ENCODE data around the gene PLCH1.

DNA sequence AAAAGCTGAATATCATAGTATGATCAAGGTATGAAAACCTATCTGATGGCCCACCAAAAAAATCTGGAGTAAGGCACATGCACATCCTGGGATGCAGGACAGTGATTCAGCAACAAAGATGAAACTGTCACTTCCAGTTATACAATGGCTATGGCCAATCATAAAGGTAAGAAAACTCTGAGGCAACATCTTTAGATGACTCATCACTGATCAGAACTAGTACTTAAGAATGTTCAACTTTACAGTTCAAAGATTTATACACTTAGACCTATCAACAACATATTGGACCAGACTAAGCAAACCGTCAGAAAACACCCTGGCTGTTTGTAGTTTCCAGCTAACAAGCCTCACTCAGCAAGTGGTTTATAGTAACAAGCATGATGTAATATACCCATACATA, 21.3 kb upstream of the PLCH1 start:
- TF ChIP-seq, protein P1, sequence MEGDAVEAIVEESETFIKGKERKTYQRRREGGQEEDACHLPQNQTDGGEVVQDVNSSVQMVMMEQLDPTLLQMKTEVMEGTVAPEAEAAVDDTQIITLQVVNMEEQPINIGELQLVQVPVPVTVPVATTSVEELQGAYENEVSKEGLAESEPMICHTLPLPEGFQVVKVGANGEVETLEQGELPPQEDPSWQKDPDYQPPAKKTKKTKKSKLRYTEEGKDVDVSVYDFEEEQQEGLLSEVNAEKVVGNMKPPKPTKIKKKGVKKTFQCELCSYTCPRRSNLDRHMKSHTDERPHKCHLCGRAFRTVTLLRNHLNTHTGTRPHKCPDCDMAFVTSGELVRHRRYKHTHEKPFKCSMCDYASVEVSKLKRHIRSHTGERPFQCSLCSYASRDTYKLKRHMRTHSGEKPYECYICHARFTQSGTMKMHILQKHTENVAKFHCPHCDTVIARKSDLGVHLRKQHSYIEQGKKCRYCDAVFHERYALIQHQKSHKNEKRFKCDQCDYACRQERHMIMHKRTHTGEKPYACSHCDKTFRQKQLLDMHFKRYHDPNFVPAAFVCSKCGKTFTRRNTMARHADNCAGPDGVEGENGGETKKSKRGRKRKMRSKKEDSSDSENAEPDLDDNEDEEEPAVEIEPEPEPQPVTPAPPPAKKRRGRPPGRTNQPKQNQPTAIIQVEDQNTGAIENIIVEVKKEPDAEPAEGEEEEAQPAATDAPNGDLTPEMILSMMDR (IDR thresholded peaks at IDR 0.05; ENCODE audit: poor library complexity): no peak
- TF ChIP-seq EZH2 (IDR thresholded peaks at IDR 0.05; ENCODE audit: borderline replicate concordance): no peak
- no peak for TF ChIP-seq EZH2phosphoT487 (IDR thresholded peaks at IDR 0.05; ENCODE audit: low read depth, severe bottlenecking, unreplicated experiment)

Data from hepatocyte (in vitro differentiated cells).